HCT116 (cell line): ENCODE measurements around the gene TFF1. TPM values are rescaled to one million over a fixed set of nuclear protein-coding genes. Genes with fewer than 3 reads are reported as not detected.

Source experiments
- ATAC-seq: fragments of 200-7000 bp; cut with Tn5 transposase; 2 replicates; pipeline ENCODE4 v1.9.1; 2020; ENCODE audit warnings: mild to moderate bottlenecking, moderate library complexity
- BruUV-seq: library from RNA; stranded (reverse); fragments of 400-500 nt; replicated peaks from 2 replicates; lab custom pipeline; 2021; lab: Mats Ljungman, UMichigan
- CTCF ChIA-PET: fragments of 300-600 bp; sonication (Branson Sonifier 250); formaldehyde crosslinking; loops from one replicate; lab custom pipeline; 2021; ENCODE audit warnings: antibody characterized with exemption; lab: Charles Lee
- POLR2A ChIA-PET: fragments of 300-600, 350-600 bp; sonication (Branson Sonifier 250); formaldehyde crosslinking; loops from one replicate; lab custom pipeline; 2021; ENCODE audit warnings: antibody characterized with exemption; lab: Charles Lee
- RAD21 ChIA-PET, 2 experiments: fragments of 300-600 bp; sonication (Branson Sonifier 250); formaldehyde crosslinking; loops; one replicate each; lab custom pipeline; 2023; ENCODE audit warnings: low total read pairs in 2 of 2; ENCODE audit not compliant: uncharacterized antibody in 2 of 2, unreplicated experiment in 2 of 2, low non-redundant PET in 1 of 2; lab: Charles Lee
- DNase-seq: peaks from one replicate; pipeline ENCODE4 v3.0.0-alpha.2; 2010; ENCODE audit warnings: low read depth, low spot score
- H2AFZ ChIP-seq: fragments of 200-600 bp; shearing (Covaris generic), sonication (generic); 2 replicates; pipeline ENCODE4 v1.6.1; 2017; ENCODE audit warnings: low read depth, mixed run types, mixed read lengths, antibody characterized with exemption, low read length; ENCODE audit not compliant: poor library complexity, severe bottlenecking
- H3K27ac ChIP-seq: 2 replicates; pipeline ENCODE4 v1.5.1; 2012; ENCODE audit warnings: low read depth, low read length
- H3K27me3 ChIP-seq: fragments of 200-600 bp; sonication (generic); 2 replicates; pipeline ENCODE4 v1.6.1; 2016; ENCODE audit warnings: mixed run types, low read length, mixed read lengths; ENCODE audit not compliant: insufficient read depth
- H3K36me3 ChIP-seq, 2 experiments: fragments of 200-500 bp in 1 of 2; fragments of 200-600 bp in 1 of 2; sonication (Bioruptor generic) in 1 of 2; sonication (generic) in 1 of 2; 2 replicates each; pipeline versions ENCODE4 v1.5.1 to v1.6.1; 2014 to 2016; ENCODE audit warnings: low read length in 2 of 2, inconsistent platforms in 1 of 2, mixed read lengths in 1 of 2, mixed run types in 1 of 2; ENCODE audit not compliant: insufficient read depth in 2 of 2, control insufficient read depth in 1 of 2
- H3K4me1 ChIP-seq, 2 experiments: fragments of 200-600 bp in 1 of 2; sonication (generic) in 1 of 2; 2 replicates each; pipeline versions ENCODE4 v1.5.1 to v1.6.1; 2012 to 2017; ENCODE audit warnings: low read length in 2 of 2, inconsistent platforms in 1 of 2, mild to moderate bottlenecking in 1 of 2, mixed read lengths in 1 of 2, mixed run types in 1 of 2, moderate library complexity in 1 of 2; ENCODE audit not compliant: insufficient read depth in 2 of 2, control insufficient read depth in 1 of 2
- H3K4me2 ChIP-seq: fragments of 200-600 bp; sonication (generic); 2 replicates; pipeline ENCODE4 v1.6.1; 2017; ENCODE audit warnings: mixed run types, low read length, mixed read lengths
- H3K4me3 ChIP-seq, 2 experiments: fragments of 200-600 bp in 1 of 2; sonication (generic) in 1 of 2; replicated peaks in 1 of 2; 2 replicates each; pipeline ENCODE4 v1.5.1; 2011 to 2016; ENCODE audit warnings: low read length in 2 of 2, control low read depth in 1 of 2, low read depth in 1 of 2, mild to moderate bottlenecking in 1 of 2, mixed read lengths in 1 of 2, mixed run types in 1 of 2
- H3K79me2 ChIP-seq: fragments of 200-600 bp; sonication (generic); 2 replicates; pipeline ENCODE4 v1.6.1; 2017; ENCODE audit warnings: mild to moderate bottlenecking, mixed run types, low read length, moderate library complexity, mixed read lengths; ENCODE audit not compliant: insufficient read depth
- H3K9ac ChIP-seq: fragments of 200-600 bp; sonication (generic); 2 replicates; pipeline ENCODE4 v1.6.1; 2016; ENCODE audit warnings: low read length, mixed read lengths
- H3K9me2 ChIP-seq: fragments of 200-600 bp; sonication (generic), shearing (Covaris generic); 2 replicates; pipeline ENCODE4 v1.6.1; 2017; ENCODE audit warnings: mixed run types, mild to moderate bottlenecking, moderate library complexity; ENCODE audit not compliant: insufficient read depth
- H3K9me3 ChIP-seq, 2 experiments: fragments of 200-500 bp in 1 of 2; fragments of 200-600 bp in 1 of 2; sonication (Bioruptor generic) in 1 of 2; sonication (generic) in 1 of 2; 2 replicates each; pipeline ENCODE4 v1.6.1; 2014 to 2017; ENCODE audit warnings: low read length in 2 of 2, mixed read lengths in 2 of 2, inconsistent platforms in 1 of 2, low read depth in 1 of 2, mild to moderate bottlenecking in 1 of 2, mixed run types in 1 of 2, moderate library complexity in 1 of 2; ENCODE audit not compliant: control insufficient read depth in 1 of 2, insufficient read depth in 1 of 2
- H4K20me1 ChIP-seq: fragments of 200-600 bp; sonication (generic), shearing (Covaris generic); 2 replicates; pipeline ENCODE4 v1.6.1; 2017; ENCODE audit warnings: mixed run types, mild to moderate bottlenecking, moderate library complexity; ENCODE audit not compliant: insufficient read depth
- EZH2phosphoT487 ChIP-seq: fragments of 200-600 bp; IDR thresholded peaks from 2 replicates; pipeline ENCODE4 v1.6.1; 2018; ENCODE audit warnings: antibody characterized with exemption, borderline replicate concordance
- RAD21 ChIP-seq: IDR thresholded peaks from 2 replicates; pipeline ENCODE4 v1.6.1; 2012; ENCODE audit warnings: low read depth, mild to moderate bottlenecking
- SP1 ChIP-seq: IDR thresholded peaks from 2 replicates; pipeline ENCODE4 v1.6.1; 2012; ENCODE audit warnings: low read depth
- YY1 ChIP-seq: IDR thresholded peaks from 2 replicates; pipeline ENCODE4 v1.6.1; 2011; ENCODE audit warnings: low read length, low read depth, moderate library complexity, mild to moderate bottlenecking; ENCODE audit not compliant: insufficient replicate concordance; ENCODE audit errors: extremely low read depth
- ZNF274 ChIP-seq: fragments of 200-500 bp; sonication (Bioruptor generic); IDR thresholded peaks from 2 replicates; pipeline ENCODE4 v1.6.1; 2014; ENCODE audit warnings: mild to moderate bottlenecking, low read depth, low read length, inconsistent platforms
- intact Hi-C: fragments of 100-400 bp; cut with micrococcal nuclease; formaldehyde crosslinking; loops from 2 replicates; pipeline ENCODE4 v1.10.0; 2022
- total RNA-seq: library from RNA; stranded (reverse); gene quantifications from one replicate; pipeline ENCODE4 v1.2.1, GENCODE V29; 2021; ENCODE audit not compliant: unreplicated experiment
- TF ChIP-seq, protein P1 (sequence below): IDR thresholded peaks from 2 replicates; pipeline ENCODE4 v1.6.1; 2011; ENCODE audit warnings: mild to moderate bottlenecking, low read length, moderate library complexity; ENCODE audit not compliant: insufficient replicate concordance; ENCODE audit errors: extremely low read depth

Gene TFF1
- total RNA-seq, 1 experiment from 2014 or later = 0.61 TPM

DNA sequence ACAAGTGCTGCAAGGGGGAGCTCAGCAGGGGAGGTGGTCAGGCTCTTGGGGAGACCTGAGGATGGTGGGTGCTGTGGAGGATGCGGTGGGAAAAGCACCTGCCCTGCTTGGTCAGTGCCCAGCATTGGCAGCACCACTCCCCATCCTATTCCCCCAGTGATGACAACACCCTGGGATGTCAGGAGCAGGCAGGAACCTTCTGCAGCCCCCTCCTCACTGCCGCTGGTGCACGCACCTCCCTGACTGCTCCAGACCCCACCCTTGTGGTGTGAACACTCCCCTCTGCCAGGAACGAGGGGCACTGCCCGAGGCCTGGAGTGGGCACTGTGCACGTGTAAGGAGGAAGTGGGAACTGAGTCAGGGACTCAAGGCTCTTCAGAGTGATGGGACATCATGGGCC is 17.0 kb upstream of the TFF1 start:
- Histone ChIP-seq H3K9ac (no peak overlapping the region), H3K4me2 (no peak overlapping the region), H2AFZ (no peak overlapping the region), H3K4me3 (no peak overlapping the region), H3K27me3 (no peaks in the 10 kb centered on the region), H3K36me3 (no peaks in the 10 kb centered on the region), H4K20me1 (no peaks in the 10 kb centered on the region), H3K79me2 (no peaks in the 10 kb centered on the region), H3K9me2 (no peaks in the 10 kb centered on the region), H3K27ac (no peak overlapping the region), H3K4me1 (peaks cover 0 to 3% of the 10 kb centered on the region in 2 experiments; a peak in 1 of 4 replicates), H3K9me3 (peaks cover 4 to 5% of the 10 kb centered on the region in 2 experiments; a peak in 2 of 4 replicates)
- no TSS peak for BruUV-seq
- no peak for TF ChIP-seq EZH2phosphoT487
- no peak for TF ChIP-seq ZNF274
- DNase-seq = no peak
- ATAC-seq = no peak
- CTCF ChIA-PET = no interaction called here
- intact Hi-C loops = loop anchor here (10.0 kb wide), 1 partner anchor 151 kb away; no protein-coding TSS in a partner anchor
- RAD21 ChIA-PET = no interaction called here
- POLR2A ChIA-PET = no interaction called here

DNA sequence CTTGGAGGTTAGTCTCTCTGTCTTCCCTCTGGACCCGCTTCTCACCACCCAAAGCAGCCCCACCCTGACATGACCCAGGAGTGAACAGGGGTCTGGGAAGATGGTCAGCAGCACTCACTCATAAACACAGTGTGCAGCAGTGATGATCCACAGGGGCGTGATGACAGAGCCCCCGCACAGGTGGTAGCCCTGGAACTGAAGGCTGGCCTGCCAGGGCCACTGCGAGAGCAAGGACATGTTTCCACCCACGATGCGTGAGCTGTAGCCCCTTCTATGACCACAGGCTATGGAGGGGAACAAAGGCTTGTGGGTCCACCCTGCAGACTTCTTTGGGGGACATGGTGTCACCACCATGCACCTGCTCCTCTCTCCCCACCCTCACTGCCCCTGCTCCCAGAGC is 16.6 kb upstream of the TFF1 start:
- Histone ChIP-seq H3K9ac (no peak overlapping the region), H3K9me3 (peaks cover 4 to 5% of the 10 kb centered on the region in 2 experiments; a peak in 2 of 4 replicates), H4K20me1 (no peaks in the 10 kb centered on the region), H3K27ac (no peak overlapping the region), H3K4me2 (no peak overlapping the region), H2AFZ (no peak overlapping the region), H3K79me2 (no peaks in the 10 kb centered on the region), H3K4me3 (no peak overlapping the region), H3K36me3 (no peaks in the 10 kb centered on the region), H3K27me3 (no peaks in the 10 kb centered on the region), H3K9me2 (no peaks in the 10 kb centered on the region), H3K4me1 (peaks cover 0 to 3% of the 10 kb centered on the region in 2 experiments; a peak in 1 of 4 replicates)
- ChIA-PET POLR2A (no interaction called here), RAD21 (no interaction called here), CTCF (interaction anchor here (2.1 kb wide), 1 partner anchor 22 kb away, joined by 7 read pairs; no protein-coding TSS in a partner anchor)
- TF ChIP-seq YY1 (no peak), SP1 (no peak), RAD21 (no peak)
- TF ChIP-seq, protein P1, sequence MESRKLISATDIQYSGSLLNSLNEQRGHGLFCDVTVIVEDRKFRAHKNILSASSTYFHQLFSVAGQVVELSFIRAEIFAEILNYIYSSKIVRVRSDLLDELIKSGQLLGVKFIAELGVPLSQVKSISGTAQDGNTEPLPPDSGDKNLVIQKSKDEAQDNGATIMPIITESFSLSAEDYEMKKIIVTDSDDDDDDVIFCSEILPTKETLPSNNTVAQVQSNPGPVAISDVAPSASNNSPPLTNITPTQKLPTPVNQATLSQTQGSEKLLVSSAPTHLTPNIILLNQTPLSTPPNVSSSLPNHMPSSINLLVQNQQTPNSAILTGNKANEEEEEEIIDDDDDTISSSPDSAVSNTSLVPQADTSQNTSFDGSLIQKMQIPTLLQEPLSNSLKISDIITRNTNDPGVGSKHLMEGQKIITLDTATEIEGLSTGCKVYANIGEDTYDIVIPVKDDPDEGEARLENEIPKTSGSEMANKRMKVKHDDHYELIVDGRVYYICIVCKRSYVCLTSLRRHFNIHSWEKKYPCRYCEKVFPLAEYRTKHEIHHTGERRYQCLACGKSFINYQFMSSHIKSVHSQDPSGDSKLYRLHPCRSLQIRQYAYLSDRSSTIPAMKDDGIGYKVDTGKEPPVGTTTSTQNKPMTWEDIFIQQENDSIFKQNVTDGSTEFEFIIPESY = no peak
- ATAC-seq = no peak
- no TSS peak for BruUV-seq
- no peak for DNase-seq
- intact Hi-C loops = loop anchor here (10.0 kb wide), 1 partner anchor 152 kb away; no protein-coding TSS in a partner anchor
